SK-N-SH treated with all-trans-retinoic acid at 6 μM for 48 hours (cell line): ENCODE data around the gene SPSB2.

ENCODE experiments used
- ATAC-seq: fragments of 200-7000 bp; cut with Tn5 transposase; 3 replicates; pipeline ENCODE4 v1.9.1; 2020; ENCODE audit warnings: mild to moderate bottlenecking, moderate library complexity
- ARNTL ChIP-seq: fragments of 450-650 bp; formaldehyde crosslinking; IDR thresholded peaks from 2 replicates; pipeline ENCODE4 v1.5.0; 2020; ENCODE audit warnings: low read depth, mild to moderate bottlenecking, moderate library complexity, borderline replicate concordance
- BACH2 ChIP-seq: fragments of 250-450 bp; sonication (Bioruptor Pico); IDR thresholded peaks from 2 replicates; pipeline ENCODE4 v1.9.0; 2021; ENCODE audit warnings: mild to moderate bottlenecking, borderline replicate concordance
- CREB5 ChIP-seq: fragments of 250-450 bp; sonication (Bioruptor Pico); IDR thresholded peaks from 2 replicates; pipeline ENCODE4 v1.5.1; 2020; ENCODE audit warnings: low read depth, mild to moderate bottlenecking, moderate library complexity
- CSDC2 ChIP-seq: fragments of 250-450 bp; sonication (Bioruptor Pico); IDR thresholded peaks from 2 replicates; pipeline ENCODE4 v1.5.0; 2020; ENCODE audit warnings: mild to moderate bottlenecking, moderate library complexity
- CSRNP3 ChIP-seq: fragments of 250-450 bp; sonication (Bioruptor Pico); IDR thresholded peaks from 2 replicates; pipeline ENCODE4 v1.5.1; 2021; ENCODE audit warnings: mild to moderate bottlenecking, moderate library complexity
- ESRRG ChIP-seq: fragments of 250-450 bp; sonication (Bioruptor Pico); IDR thresholded peaks from 2 replicates; pipeline ENCODE4 v1.6.1; 2021; ENCODE audit warnings: mild to moderate bottlenecking
- GLIS3 ChIP-seq: fragments of 250-450 bp; sonication (Bioruptor Pico); IDR thresholded peaks from 2 replicates; pipeline ENCODE4 v1.5.0; 2020; ENCODE audit warnings: mild to moderate bottlenecking, moderate library complexity
- ISL1 ChIP-seq: fragments of 250-450 bp; sonication (Bioruptor Pico); IDR thresholded peaks from 2 replicates; pipeline ENCODE4 v2.1.2; 2022; ENCODE audit warnings: mild to moderate bottlenecking, moderate library complexity
- OSR1 ChIP-seq: fragments of 250-450 bp; sonication (Bioruptor Pico); IDR thresholded peaks from 2 replicates; pipeline ENCODE4 v1.8.0; 2022; ENCODE audit warnings: moderate library complexity, mild to moderate bottlenecking, inconsistent platforms
- PATZ1 ChIP-seq: fragments of 250-450 bp; sonication (Bioruptor Pico); IDR thresholded peaks from 2 replicates; pipeline ENCODE4 v1.8.0; 2020; ENCODE audit warnings: mild to moderate bottlenecking, moderate library complexity, borderline replicate concordance
- POU6F1 ChIP-seq: fragments of 250-450 bp; sonication (Bioruptor Pico); IDR thresholded peaks from 2 replicates; pipeline ENCODE4 v1.8.0; 2021; ENCODE audit warnings: low read depth, mild to moderate bottlenecking, moderate library complexity, borderline replicate concordance
- PPARA ChIP-seq: fragments of 250-450 bp; sonication (Bioruptor Pico); IDR thresholded peaks from 2 replicates; pipeline ENCODE4 v1.5.0; 2020; ENCODE audit warnings: mild to moderate bottlenecking, borderline replicate concordance
- RARB ChIP-seq: fragments of 250-450 bp; sonication (Bioruptor Pico); IDR thresholded peaks from 2 replicates; pipeline ENCODE4 v1.8.0; 2021; ENCODE audit warnings: mild to moderate bottlenecking, moderate library complexity
- SNAI2 ChIP-seq: fragments of 250-450 bp; sonication (Bioruptor Pico); IDR thresholded peaks from 2 replicates; pipeline ENCODE4 v1.5.0; 2020; ENCODE audit warnings: mild to moderate bottlenecking, moderate library complexity
- TCF4 ChIP-seq: fragments of 250-450 bp; sonication (Bioruptor Pico); IDR thresholded peaks from 2 replicates; pipeline ENCODE4 v1.8.0; 2021; ENCODE audit warnings: mild to moderate bottlenecking, moderate library complexity, borderline replicate concordance
- TOX ChIP-seq: fragments of 250-450 bp; sonication (Bioruptor Pico); IDR thresholded peaks from 2 replicates; pipeline ENCODE4 v1.8.0; 2021; ENCODE audit warnings: mild to moderate bottlenecking, moderate library complexity, borderline replicate concordance
- TSHZ2 ChIP-seq: fragments of 250-450 bp; sonication (Bioruptor Pico); IDR thresholded peaks from 2 replicates; pipeline ENCODE4 v1.5.0; 2020; ENCODE audit warnings: mild to moderate bottlenecking, moderate library complexity
- ZC3H10 ChIP-seq: fragments of 250-450 bp; sonication (Bioruptor Pico); IDR thresholded peaks from 2 replicates; pipeline ENCODE4 v1.5.1; 2021; ENCODE audit warnings: mild to moderate bottlenecking, moderate library complexity
- ZFP3 ChIP-seq: fragments of 250-450 bp; sonication (Bioruptor Pico); IDR thresholded peaks from 2 replicates; pipeline ENCODE4 v1.5.0; 2020; ENCODE audit warnings: mild to moderate bottlenecking, moderate library complexity
- ZFP30 ChIP-seq: fragments of 450-650 bp; formaldehyde crosslinking; IDR thresholded peaks from 2 replicates; pipeline ENCODE4 v1.5.0; 2022; ENCODE audit warnings: mild to moderate bottlenecking, moderate library complexity
- ZNF565 ChIP-seq: fragments of 450-650 bp; formaldehyde crosslinking; conservative IDR thresholded peaks from 2 replicates; pipeline ENCODE4 v1.5.0; 2020; ENCODE audit warnings: low read depth, mild to moderate bottlenecking, moderate library complexity
- ZNF70 ChIP-seq: fragments of 450-650 bp; formaldehyde crosslinking; IDR thresholded peaks from 2 replicates; pipeline ENCODE4 v1.5.0; 2020; ENCODE audit warnings: mild to moderate bottlenecking, moderate library complexity
- ZNF8 ChIP-seq: fragments of 450-650 bp; formaldehyde crosslinking; IDR thresholded peaks from 2 replicates; pipeline ENCODE4 v1.5.0; 2020; ENCODE audit warnings: mild to moderate bottlenecking, moderate library complexity

The SPSB2 gene

GRCh38 chr12:6854036-6854435 lies 19.1 kb downstream of the SPSB2 start:
- no peak for TF ChIP-seq GLIS3
- no peak for TF ChIP-seq ESRRG (CRISPR knock-in tag)
- no peak for TF ChIP-seq ZFP30 (CRISPR knock-in tag)
- no peak for TF ChIP-seq ZC3H10
- no peak for TF ChIP-seq ARNTL (CRISPR knock-in tag)
- TF ChIP-seq OSR1 (CRISPR knock-in tag), result no peak
- no peak for ATAC-seq

- no peak for TF ChIP-seq ZFP3 (CRISPR knock-in tag)
- TF ChIP-seq ESRRG (CRISPR knock-in tag), result no peak
- TF ChIP-seq ZNF70 (CRISPR knock-in tag), result no peak
- no peak for TF ChIP-seq CSDC2
- no peak for TF ChIP-seq PPARA (CRISPR knock-in tag)
- TF ChIP-seq TOX (CRISPR knock-in tag), result no peak
- TF ChIP-seq BACH2 (CRISPR knock-in tag), result no peak
- no peak for TF ChIP-seq ISL1 (CRISPR knock-in tag)
- no peak for TF ChIP-seq RARB
- no peak for TF ChIP-seq CREB5 (CRISPR knock-in tag)
- TF ChIP-seq CSRNP3 (CRISPR knock-in tag), result no peak
- TF ChIP-seq POU6F1, result no peak
- no peak for TF ChIP-seq PATZ1 (CRISPR knock-in tag)
- no peak for TF ChIP-seq OSR1 (CRISPR knock-in tag)
- no peak for TF ChIP-seq TSHZ2 (CRISPR knock-in tag)
- no peak for TF ChIP-seq GLIS3
- TF ChIP-seq ZC3H10, result no peak
- no peak for TF ChIP-seq ZNF565 (CRISPR knock-in tag)
- no peak for TF ChIP-seq TCF4 (CRISPR knock-in tag)
- no peak for TF ChIP-seq SNAI2
- TF ChIP-seq, all 23 proteins: peak for 0
Observed at GRCh38 chr12:6853626-6854025, 19.5 kb downstream of the SPSB2 start.

GRCh38 chr12:6852651-6853354 lies 20.3 kb downstream of the SPSB2 start:
- TF ChIP-seq CSDC2 (no peak), SNAI2 (no peak), OSR1 (CRISPR knock-in tag) (no peak), BACH2 (CRISPR knock-in tag) (no peak), PATZ1 (CRISPR knock-in tag) (no peak), PPARA (CRISPR knock-in tag) (no peak), ZNF8 (CRISPR knock-in tag) (no peak)

More at GRCh38 chr12:6853626-6854025, 19.5 kb downstream of the SPSB2 start:
- ATAC-seq, result no peak

More at GRCh38 chr12:6852651-6853354, 20.3 kb downstream of the SPSB2 start:
- peak; percentile 0 for ATAC-seq
